ENCODE data around the gene RABIF. TPM values are rescaled to one million over a fixed set of nuclear protein-coding genes. Genes with fewer than 3 reads are reported as not detected.

The RABIF gene
- total RNA-seq, 1 donor from 2014 or later, result 12.7 TPM

GRCh38 chr1:202858789-202859414 is 30.0 kb downstream of the RABIF start:
- Mint-ChIP-seq H3K27me3 (peaks cover 43% of the 10 kb centered on the region), H3K9me3 (no peaks in the 10 kb centered on the region), H3K27ac (no peak overlapping the region), H3K4me3 (no peak overlapping the region), H3K36me3 (ENCODE audit: low read depth) (no peaks in the 10 kb centered on the region), H3K4me1 (peaks cover 13% of the 10 kb centered on the region)
- DNase-seq, result no peak
- intact Hi-C loops (cut with micrococcal nuclease), result no loop called here

GRCh38 chr1:202858331-202858730 is 30.6 kb downstream of the RABIF start:
- Mint-ChIP-seq H3K36me3 (ENCODE audit: low read depth) (no peaks in the 10 kb centered on the region), H3K4me1 (peaks cover 13% of the 10 kb centered on the region), H3K27me3 (peaks cover 37% of the 10 kb centered on the region), H3K9me3 (no peaks in the 10 kb centered on the region), H3K27ac (no peak overlapping the region), H3K4me3 (no peak overlapping the region)
- no peak for DNase-seq
- intact Hi-C loops (cut with micrococcal nuclease), result no loop called here

- Mint-ChIP-seq H3K4me3 (no peak overlapping the region), H3K4me1 (peaks cover 13% of the 10 kb centered on the region), H3K27me3 (peaks cover 26% of the 10 kb centered on the region), H3K27ac (no peak overlapping the region), H3K9me3 (no peaks in the 10 kb centered on the region), H3K36me3 (ENCODE audit: low read depth) (no peaks in the 10 kb centered on the region)
- intact Hi-C loops (cut with micrococcal nuclease), result no loop called here
- DNase-seq, result no peak
Measured at GRCh38 chr1:202857136-202857610, 31.8 kb downstream of the RABIF start.

GRCh38 chr1:202856014-202856413 is 32.9 kb downstream of the RABIF start:
- no peaks in the 10 kb centered on the region for H3K9me3 Mint-ChIP-seq
- intact Hi-C loops (cut with micrococcal nuclease), result no loop called here
- no peaks in the 10 kb centered on the region for H3K36me3 Mint-ChIP-seq (ENCODE audit: low read depth)
- H3K27me3 Mint-ChIP-seq, result peaks cover 16% of the 10 kb centered on the region
- no peak overlapping the region for H3K27ac Mint-ChIP-seq
- peaks cover 3% of the 10 kb centered on the region for H3K4me1 Mint-ChIP-seq
- no peak overlapping the region for H3K4me3 Mint-ChIP-seq
- no peak for DNase-seq

- Mint-ChIP-seq H3K4me3 (no peak overlapping the region), H3K36me3 (ENCODE audit: low read depth) (no peaks in the 10 kb centered on the region), H3K27ac (no peak overlapping the region), H3K4me1 (peaks cover 6% of the 10 kb centered on the region), H3K9me3 (no peaks in the 10 kb centered on the region), H3K27me3 (peaks cover 9% of the 10 kb centered on the region)
- intact Hi-C loops (cut with micrococcal nuclease), result loop anchor here (5.0 kb wide), 1 partner anchor 187 kb away; no protein-coding TSS in a partner anchor
- DNase-seq, result no peak
Measured at GRCh38 chr1:202854787-202855186, 34.2 kb downstream of the RABIF start.

GRCh38 chr1:202852163-202852904 is 36.6 kb downstream of the RABIF start:
- H3K4me3 Mint-ChIP-seq, result no peak overlapping the region
- no peak overlapping the region for H3K27ac Mint-ChIP-seq
- H3K36me3 Mint-ChIP-seq (ENCODE audit: low read depth), result no peaks in the 10 kb centered on the region
- peaks cover 20% of the 10 kb centered on the region for H3K4me1 Mint-ChIP-seq
- peak; percentile 85 for DNase-seq
- no peaks in the 10 kb centered on the region for H3K27me3 Mint-ChIP-seq
- H3K9me3 Mint-ChIP-seq, result no peaks in the 10 kb centered on the region
- intact Hi-C loops (cut with micrococcal nuclease), result loop anchor here (1.0 to 5.0 kb wide), 3 partner anchors 42 to 185 kb away; partner anchors contain the start of gene PCAT6

- Mint-ChIP-seq H3K4me1 (peaks cover 22% of the 10 kb centered on the region), H3K27ac (no peak overlapping the region), H3K4me3 (no peak overlapping the region), H3K27me3 (no peaks in the 10 kb centered on the region), H3K9me3 (no peaks in the 10 kb centered on the region), H3K36me3 (ENCODE audit: low read depth) (no peaks in the 10 kb centered on the region)
- intact Hi-C loops (cut with micrococcal nuclease), result loop anchor here (5.0 kb wide), 1 partner anchor 183 kb away; no protein-coding TSS in a partner anchor
- no peak for DNase-seq
Measured at GRCh38 chr1:202850593-202851362, 38.2 kb downstream of the RABIF start.

- Mint-ChIP-seq H3K4me3 (peak overlapping the region; percentile 4), H3K9me3 (no peaks in the 10 kb centered on the region), H3K36me3 (ENCODE audit: low read depth) (no peaks in the 10 kb centered on the region), H3K4me1 (peaks cover 26% of the 10 kb centered on the region), H3K27ac (peak overlapping the region; percentile 52), H3K27me3 (no peaks in the 10 kb centered on the region)
- intact Hi-C loops (cut with micrococcal nuclease), result no loop called here
- DNase-seq, result no peak
Measured at GRCh38 chr1:202848191-202848542, 40.8 kb downstream of the RABIF start.

GRCh38 chr1:202844935-202845334 is 44.0 kb downstream of the RABIF start:
- Mint-ChIP-seq H3K9me3 (no peaks in the 10 kb centered on the region), H3K4me1 (peaks cover 23% of the 10 kb centered on the region), H3K4me3 (no peak overlapping the region), H3K36me3 (ENCODE audit: low read depth) (no peaks in the 10 kb centered on the region), H3K27ac (no peak overlapping the region), H3K27me3 (no peaks in the 10 kb centered on the region)
- DNase-seq, result no peak
- intact Hi-C loops (cut with micrococcal nuclease), result no loop called here

- no peaks in the 10 kb centered on the region for H3K36me3 Mint-ChIP-seq (ENCODE audit: low read depth)
- no peak for DNase-seq
- intact Hi-C loops (cut with micrococcal nuclease), result no loop called here
- H3K27me3 Mint-ChIP-seq, result no peaks in the 10 kb centered on the region
- H3K27ac Mint-ChIP-seq, result no peak overlapping the region
- no peak overlapping the region for H3K4me3 Mint-ChIP-seq
- no peaks in the 10 kb centered on the region for H3K9me3 Mint-ChIP-seq
- peaks cover 21% of the 10 kb centered on the region for H3K4me1 Mint-ChIP-seq
Measured at GRCh38 chr1:202844259-202844658, 44.7 kb downstream of the RABIF start.

- Mint-ChIP-seq H3K27ac (no peak overlapping the region), H3K36me3 (ENCODE audit: low read depth) (no peaks in the 10 kb centered on the region)
Measured at GRCh38 chr1:202843081-202843480, 45.9 kb downstream of the RABIF start.

GRCh38 chr1:202837746-202838262 is 51.1 kb downstream of the RABIF start:
- intact Hi-C loops (cut with micrococcal nuclease), result loop anchor here (2.0 kb wide), 1 partner anchor 33 kb away; no protein-coding TSS in a partner anchor
- Mint-ChIP-seq H3K4me3 (peak overlapping the region; percentile 55), H3K36me3 (ENCODE audit: low read depth) (no peaks in the 10 kb centered on the region), H3K4me1 (peaks cover 47% of the 10 kb centered on the region), H3K9me3 (no peaks in the 10 kb centered on the region), H3K27me3 (no peaks in the 10 kb centered on the region), H3K27ac (no peak overlapping the region)
- DNase-seq, result no peak

More at GRCh38 chr1:202843081-202843480, 45.9 kb downstream of the RABIF start:
- no peaks in the 10 kb centered on the region for H3K9me3 Mint-ChIP-seq
- no peak for DNase-seq
- intact Hi-C loops (cut with micrococcal nuclease), result no loop called here
- H3K4me1 Mint-ChIP-seq, result peaks cover 13% of the 10 kb centered on the region
- H3K27me3 Mint-ChIP-seq, result no peaks in the 10 kb centered on the region
- no peak overlapping the region for H3K4me3 Mint-ChIP-seq

GRCh38 chr1:202836623-202837403 is 52.1 kb downstream of the RABIF start:
- H3K27me3 Mint-ChIP-seq, result no peaks in the 10 kb centered on the region
- H3K36me3 Mint-ChIP-seq (ENCODE audit: low read depth), result no peaks in the 10 kb centered on the region
- H3K27ac Mint-ChIP-seq, result peak overlapping the region; percentile 78
- peak overlapping the region; percentile 76 for H3K4me3 Mint-ChIP-seq
- no peaks in the 10 kb centered on the region for H3K9me3 Mint-ChIP-seq
- DNase-seq, result no peak
- peaks cover 47% of the 10 kb centered on the region for H3K4me1 Mint-ChIP-seq
- intact Hi-C loops (cut with micrococcal nuclease), result loop anchor here (2.0 kb wide), 1 partner anchor 32 kb away; no protein-coding TSS in a partner anchor
